HG02610 (cell line): ENCODE results near the gene MAGEA9.
"Not testable (repeated sequence)": the region's sequence is repeated elsewhere in the genome, so short reads cannot be mapped to it uniquely, and the experiment has no call there.

Source experiments
- ATAC-seq: cut with Tn5 transposase; IDR thresholded peaks from one replicate; pipeline ENCODE4 v1.9.1; 2021; ENCODE audit warnings: mild to moderate bottlenecking, moderate library complexity; ENCODE audit not compliant: unreplicated experiment

MAGEA9 gene

DNA sequence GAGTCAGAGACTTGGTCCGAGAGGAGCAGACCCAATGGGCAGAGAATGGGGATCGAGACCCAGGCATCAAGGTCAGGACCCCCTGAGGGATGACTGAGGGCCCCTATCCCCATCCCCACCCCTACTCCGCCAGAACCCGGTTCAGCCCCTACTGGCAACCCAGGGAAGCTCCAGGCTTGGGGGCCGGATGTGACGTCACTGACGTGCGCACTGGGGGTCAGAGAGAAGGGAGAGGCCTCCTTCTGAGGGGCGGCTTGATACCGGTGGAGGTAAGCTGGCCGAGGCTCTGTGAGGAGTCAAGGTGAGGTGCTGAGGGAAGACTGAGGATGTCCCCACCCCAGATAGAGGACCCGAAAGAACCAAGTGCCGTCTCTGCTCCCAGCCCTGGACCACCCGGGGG, at the start of gene MAGEA9:
Gene MAGEA9 (plus strand): TSS at position 204 of the 400 bp plus-strand sequence. CDS start 4,281 bp downstream, outside the sequence.
- not testable (repeated sequence) for ATAC-seq

- not testable (repeated sequence) for ATAC-seq
These were observed 39.5 kb upstream of the MAGEA9 start for GRCh38 chrX:149742269-149742668.

GRCh38 chrX:149746390-149747007, 35.2 kb upstream of the MAGEA9 start:
- ATAC-seq: not testable (repeated sequence)

GRCh38 chrX:149757206-149758067, 24.3 kb upstream of the MAGEA9 start:
- no peak for ATAC-seq

DNA sequence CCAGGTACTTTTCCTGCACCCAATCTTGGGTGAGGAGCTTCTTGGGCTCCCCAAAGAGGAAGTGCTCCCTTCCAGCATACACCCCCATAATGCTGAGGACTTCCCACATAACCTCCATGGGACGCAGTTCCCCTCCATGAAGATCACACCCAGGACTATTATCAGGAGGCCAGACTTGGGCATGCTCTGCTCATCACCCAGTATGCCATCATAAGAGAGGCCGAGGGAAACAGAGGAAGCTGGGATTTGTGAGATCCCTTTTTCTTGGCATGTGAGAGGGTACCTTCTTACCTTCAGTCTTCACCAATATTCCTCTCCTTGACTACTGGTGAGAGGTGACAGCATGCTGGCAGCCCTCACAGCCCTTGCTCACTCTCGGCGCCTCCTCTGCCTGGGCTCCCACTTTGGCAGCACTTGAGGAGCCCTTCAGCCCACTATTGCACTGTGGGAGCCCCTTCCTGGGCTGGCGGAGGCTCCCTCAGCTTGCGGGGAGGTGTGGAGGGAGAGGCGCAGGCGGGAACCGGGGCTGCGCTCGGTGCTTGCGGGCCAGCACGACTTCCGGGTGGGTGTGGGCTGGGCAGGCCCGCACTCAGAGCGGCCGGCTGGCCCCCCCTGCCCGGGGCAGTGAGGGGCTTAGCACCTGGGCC, 23.5 kb upstream of the MAGEA9 start:
- no peak for ATAC-seq

GRCh38 chrX:149758715-149759078, 23.0 kb upstream of the MAGEA9 start:
- ATAC-seq: not testable (repeated sequence)

- no peak for ATAC-seq
These were observed 21.9 kb upstream of the MAGEA9 start for GRCh38 chrX:149759824-149760223.

- no peak for ATAC-seq
These were observed 20.8 kb upstream of the MAGEA9 start for GRCh38 chrX:149760965-149761364.

GRCh38 chrX:149761858-149762674, 19.7 kb upstream of the MAGEA9 start:
- not testable (repeated sequence) for ATAC-seq

DNA sequence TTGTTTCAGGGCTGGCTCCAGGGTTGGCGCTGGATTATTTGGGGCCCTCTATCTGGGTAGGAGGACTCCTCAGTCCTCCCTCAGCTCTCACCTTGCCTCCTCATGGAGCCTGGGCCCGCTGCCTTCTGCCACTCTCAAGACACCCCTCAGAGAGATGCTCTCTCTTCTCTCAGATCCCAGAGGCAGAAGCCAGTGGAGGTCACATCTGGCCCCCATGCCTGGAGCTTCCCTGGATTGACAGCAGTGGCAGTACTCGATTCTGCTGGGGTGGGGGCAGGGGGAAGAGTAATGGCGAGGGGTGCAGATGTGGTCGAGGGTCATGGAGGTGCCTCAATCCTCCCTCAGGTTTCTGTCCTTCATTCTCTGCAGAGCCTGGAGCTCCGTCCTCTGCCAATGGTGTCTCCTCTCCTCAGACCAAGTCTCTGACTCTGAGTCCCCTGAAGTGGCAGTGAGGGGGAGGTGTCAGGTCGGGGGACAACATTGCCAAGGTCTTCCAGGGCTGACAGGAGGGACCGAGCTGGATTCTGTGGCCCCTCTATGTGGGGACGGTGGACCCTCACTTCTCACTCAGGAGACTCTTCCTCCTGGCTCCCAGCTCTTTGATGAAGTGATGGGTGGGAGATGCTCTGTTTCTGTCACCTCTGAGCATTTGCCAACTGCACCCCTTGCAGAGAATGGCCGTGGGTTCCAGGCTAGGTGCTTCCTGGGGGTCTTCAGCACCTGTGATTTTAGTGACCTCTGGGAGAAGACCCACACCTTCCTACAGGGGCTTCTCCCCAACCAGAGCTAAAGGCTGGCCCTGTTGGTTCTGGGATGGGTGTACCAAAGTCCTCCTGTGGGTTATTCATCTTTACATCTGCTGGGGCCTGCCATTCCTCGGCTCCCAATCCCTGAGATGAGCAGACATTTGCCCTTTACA, 18.8 kb upstream of the MAGEA9 start:
- ATAC-seq: no peak

GRCh38 chrX:149770344-149770743, 11.4 kb upstream of the MAGEA9 start:
- not testable (repeated sequence) for ATAC-seq

DNA sequence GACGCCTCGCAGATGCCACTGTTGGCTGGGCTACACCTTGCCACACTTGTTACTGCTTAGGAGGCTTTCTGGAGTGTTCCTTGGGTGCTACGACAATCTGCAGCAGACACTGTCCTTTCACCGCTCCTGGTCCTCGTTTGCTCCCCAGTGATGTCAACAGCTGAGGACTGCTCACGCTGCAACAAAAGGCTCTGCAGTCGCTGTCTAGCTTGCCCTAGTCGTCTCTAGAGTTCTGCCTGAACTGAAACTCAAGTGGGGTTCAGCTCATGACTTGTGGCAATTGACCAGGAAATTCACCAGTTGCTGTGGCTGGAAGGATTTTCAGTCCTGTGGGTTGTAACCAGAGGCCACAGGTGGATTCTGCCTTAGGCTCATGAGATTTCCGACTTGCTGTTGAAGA, 8.7 kb upstream of the MAGEA9 start:
- ATAC-seq: not testable (repeated sequence)

DNA sequence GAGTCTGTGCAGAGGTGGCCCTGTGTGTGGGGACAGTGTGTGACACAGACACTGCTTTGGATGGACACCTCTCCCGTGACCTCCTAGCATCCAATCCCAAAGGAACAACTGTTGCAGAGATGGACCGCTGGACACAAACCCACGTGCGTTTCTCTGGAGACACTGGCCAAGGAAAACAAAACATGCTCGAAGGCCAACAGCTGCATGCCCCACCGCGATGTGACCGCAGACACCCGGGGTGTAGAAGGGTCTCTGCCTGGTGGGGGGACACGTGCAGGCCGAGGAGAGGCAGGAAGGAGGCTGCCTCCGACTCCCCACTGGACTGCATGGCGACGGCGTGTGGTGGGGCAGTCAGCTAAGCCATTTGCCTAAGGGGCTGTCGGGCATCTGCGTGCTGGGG, 8.0 kb upstream of the MAGEA9 start, which contains the start of gene HSFX1:
Gene HSFX1 (plus strand): TSS at position 301 of the 400 bp plus-strand sequence. CDS start 614 bp downstream, outside the sequence.
- not testable (repeated sequence) for ATAC-seq

DNA sequence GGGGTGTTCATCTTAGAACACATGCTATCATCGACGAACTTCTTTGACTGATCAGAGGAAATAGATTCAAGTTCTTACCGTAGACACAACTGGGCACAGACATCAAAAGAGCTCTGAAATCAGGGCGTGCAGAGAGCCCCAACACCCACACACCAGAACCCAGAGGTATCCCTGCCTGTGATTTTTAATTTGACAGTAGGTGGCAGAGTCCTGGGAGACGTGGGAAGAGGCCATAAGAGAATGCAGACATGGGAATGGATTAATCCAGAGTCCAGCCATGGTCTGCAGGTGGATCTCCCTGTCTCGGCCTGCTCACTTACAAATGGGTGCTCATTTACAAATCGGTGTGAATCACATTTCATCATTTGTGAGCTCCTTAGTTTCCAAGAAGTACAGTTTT, 3.7 kb upstream of the MAGEA9 start:
- ATAC-seq: not testable (repeated sequence)

DNA sequence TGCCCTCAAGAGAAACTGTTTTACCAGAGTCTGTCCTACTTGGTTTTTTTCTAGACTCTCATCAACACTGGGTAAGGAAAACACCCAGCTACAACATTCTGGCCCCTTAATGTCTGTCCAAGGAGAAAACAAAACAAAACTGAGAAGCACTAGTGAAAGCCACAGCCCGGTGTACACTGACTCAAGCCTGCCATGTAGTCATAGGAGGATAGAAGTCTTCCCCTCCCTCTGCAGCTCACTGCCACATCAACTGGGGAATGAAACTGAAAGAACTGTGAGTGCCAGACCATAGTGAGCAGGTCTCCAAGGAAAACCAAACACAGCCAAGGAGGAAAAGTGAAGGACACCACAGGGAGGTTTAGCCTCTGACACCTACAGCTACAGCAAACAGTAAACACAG, 13.8 kb downstream of the MAGEA9 start:
- ATAC-seq: peak; percentile 99

GRCh38 chrX:149799095-149799714, 17.5 kb downstream of the MAGEA9 start:
- peak; percentile 34 for ATAC-seq

DNA sequence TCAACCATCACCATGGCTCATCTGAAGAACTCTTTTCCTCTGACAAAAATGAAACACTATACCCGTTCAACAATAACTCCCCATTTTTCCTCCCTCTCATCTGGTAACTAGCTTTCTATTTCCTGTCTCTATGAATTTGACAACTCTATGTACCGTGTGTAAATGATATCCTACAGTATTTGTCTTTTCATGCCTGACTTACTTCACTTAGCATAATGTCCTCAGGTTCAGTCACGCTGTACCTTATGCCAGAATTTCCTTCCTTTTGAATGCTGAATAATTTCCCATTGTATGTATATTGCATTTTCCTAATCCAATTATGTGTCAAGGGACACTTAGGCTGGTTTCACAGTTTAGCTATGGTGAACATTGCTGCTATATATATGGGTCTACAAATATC, 18.2 kb downstream of the MAGEA9 start:
- no peak for ATAC-seq

- no peak for ATAC-seq
These were observed 21.8 kb downstream of the MAGEA9 start for GRCh38 chrX:149803458-149804062.

DNA sequence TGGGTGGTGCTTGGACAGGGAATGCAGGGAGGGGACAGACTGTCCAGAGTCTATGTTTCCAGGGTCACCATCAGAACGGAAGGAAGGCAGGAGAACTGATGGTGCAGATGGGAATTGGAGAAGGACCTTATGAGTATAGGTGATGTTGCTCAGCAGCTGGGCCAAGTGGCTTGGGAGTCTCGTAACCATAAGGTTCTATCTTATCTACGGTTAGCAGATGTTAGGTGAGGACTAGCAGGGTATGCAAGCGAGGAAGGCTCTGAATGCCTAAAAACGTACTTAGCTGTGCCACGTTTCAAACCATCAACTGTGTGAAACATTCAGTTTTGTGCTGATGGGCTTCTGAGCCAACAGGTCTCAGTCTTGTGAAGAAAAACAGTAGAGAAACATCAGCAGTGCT, 22.4 kb downstream of the MAGEA9 start:
- no peak for ATAC-seq
